NCI-H510A treated with DMSO at 0.1 percent for 48 hours (cell line): ENCODE data around the gene CD200R1.

Experiments
- DNase-seq: peaks from one replicate; lab custom pipeline; 2025; lab: John Stamatoyannopoulos, UW

CD200R1 gene

DNA sequence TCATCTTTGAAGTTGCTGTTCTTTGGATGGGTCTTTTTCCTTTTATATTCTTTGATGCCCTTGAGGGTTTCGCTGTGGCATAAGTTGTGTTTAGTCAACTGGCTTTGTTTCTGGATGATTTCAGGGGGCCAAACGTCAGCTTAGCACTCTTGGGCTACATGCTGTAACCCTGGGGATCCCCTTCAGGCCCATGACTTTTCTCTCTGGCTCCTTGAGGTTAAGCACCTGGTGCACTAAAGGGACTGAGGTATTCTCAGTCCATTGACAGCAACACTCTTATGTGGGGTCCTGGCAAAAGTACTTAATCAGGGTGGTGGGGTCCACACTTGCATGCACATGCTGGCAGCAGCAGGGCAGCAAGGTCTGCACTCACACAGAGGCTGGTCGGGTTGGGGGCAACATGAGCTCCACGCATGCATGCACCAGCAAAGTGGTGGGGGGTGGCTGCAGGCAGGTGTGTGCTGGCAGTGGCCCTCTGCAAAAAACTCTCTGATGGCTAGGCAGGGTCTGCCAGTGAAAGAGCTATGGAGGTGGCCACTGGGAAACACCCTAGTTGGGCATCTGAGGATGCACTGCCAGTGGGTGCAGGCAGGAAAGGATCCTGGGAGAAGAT lies 90.1 kb downstream of the CD200R1 start:
- no peak for DNase-seq

DNA sequence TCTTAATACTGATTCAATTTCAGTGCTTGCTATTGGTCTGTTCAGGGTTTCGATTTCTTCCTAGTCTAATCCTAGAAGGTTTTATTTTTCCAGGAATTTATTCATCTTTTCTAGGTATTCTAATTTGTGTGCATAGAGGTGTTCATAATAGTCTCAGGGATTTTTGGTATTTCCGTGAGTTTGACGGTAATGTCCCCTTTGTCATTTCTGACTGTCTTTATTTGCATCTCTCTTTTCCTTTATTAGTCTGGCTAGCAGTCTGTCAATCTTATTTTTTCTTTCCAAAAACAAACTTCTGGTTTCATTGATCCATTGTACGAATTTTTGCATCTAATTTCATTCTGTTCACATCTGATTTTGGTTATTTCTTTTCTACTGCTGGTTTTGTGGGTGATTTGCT lies 93.0 kb downstream of the CD200R1 start:
- DNase-seq: no peak

DNA sequence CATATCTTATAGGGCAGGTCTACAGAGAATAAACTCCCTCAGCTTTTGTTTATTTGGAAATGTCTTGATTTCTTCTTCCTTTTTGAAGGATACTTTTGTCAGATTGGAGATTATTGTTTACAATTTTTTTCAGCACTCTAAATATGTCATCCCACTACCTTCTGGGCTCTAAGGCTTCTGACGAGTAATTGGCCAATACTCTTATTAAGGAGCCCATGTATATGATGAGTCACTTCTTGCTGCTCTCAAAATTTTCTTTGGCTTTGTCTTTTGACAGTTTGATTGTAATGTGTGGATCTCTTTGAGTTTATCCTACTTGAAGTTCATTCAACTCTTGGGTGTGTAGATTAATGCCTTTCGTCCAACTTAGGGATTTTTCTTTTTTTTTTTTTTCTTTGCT lies 99.3 kb downstream of the CD200R1 start:
- no peak for DNase-seq

- no peak for DNase-seq
Observed at GRCh38 chr3:112874725-112875124, 100.2 kb downstream of the CD200R1 start.

GRCh38 chr3:112873632-112874031 lies 101.3 kb downstream of the CD200R1 start:
- DNase-seq: no peak

DNA sequence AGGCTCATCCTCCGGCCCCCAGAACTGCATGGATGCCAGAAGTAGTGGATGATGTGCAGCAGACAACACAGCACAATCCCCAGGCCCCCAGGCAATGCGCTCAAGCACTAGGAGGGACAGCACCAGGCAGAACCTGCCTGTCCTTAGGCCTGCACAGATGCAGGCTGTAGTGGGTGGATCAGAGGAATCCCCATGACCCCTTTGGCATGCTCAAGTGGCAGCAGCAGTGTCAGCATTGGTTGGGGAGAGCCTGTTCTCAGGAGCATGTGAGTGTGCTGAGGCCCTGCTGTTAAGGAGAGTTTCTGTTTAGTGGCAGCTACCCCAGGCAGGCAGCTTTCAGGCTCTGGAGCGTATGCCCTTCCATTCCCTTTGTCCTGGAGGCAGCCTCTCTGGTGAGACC lies 103.2 kb downstream of the CD200R1 start:
- no peak for DNase-seq
